Esophagus squamous epithelium (tissue), 5 donors: Measurements from ENCODE around the gene UGT1A10. TPM values are rescaled to one million over a fixed set of nuclear protein-coding genes. Genes with fewer than 3 reads are reported as not detected.
"Not testable (repeated sequence)": the region's sequence is repeated elsewhere in the genome, so short reads cannot be mapped to it uniquely, and the experiment has no call there.

Source experiments
- DNase-seq: peaks from one replicate; lab custom pipeline; 2025; lab: John Stamatoyannopoulos, UW
- H3K27ac ChIP-seq, 4 donors: fragments of 200-600 bp; sonication (generic); one replicate each; pipeline ENCODE4 v1.5.1; 2016 to 2019; ENCODE audit warnings: mild to moderate bottlenecking in 1 of 4
- H3K27me3 ChIP-seq, 4 donors: fragments of 200-600 bp; sonication (generic); 1 replicate in 3 of 4; 2 replicates in 1 of 4; pipeline versions ENCODE4 v1.5.1 to v1.6.0; 2017 to 2021; ENCODE audit warnings: antibody characterized with exemption in 1 of 4
- H3K36me3 ChIP-seq, 3 donors: fragments of 200-600 bp; sonication (generic); one replicate each; pipeline ENCODE4 v1.5.1; 2016 to 2019
- H3K4me1 ChIP-seq, 3 donors: fragments of 200-600 bp; sonication (generic); one replicate each; pipeline ENCODE4 v1.5.1; 2017 to 2019
- H3K4me3 ChIP-seq, 4 donors: fragments of 200-600 bp; sonication (generic); 1 replicate in 3 of 4; 2 replicates in 1 of 4; pipeline ENCODE4 v1.5.1; 2016 to 2019; ENCODE audit warnings: mild to moderate bottlenecking in 2 of 4, moderate library complexity in 1 of 4
- H3K9me3 ChIP-seq, 3 donors: fragments of 200-600 bp; sonication (generic); one replicate each; pipeline ENCODE4 v1.5.1; 2016 to 2019
- CTCF ChIP-seq, 6 experiments: fragments of 450-650 bp in 4 of 6; fragments of 200-600 bp in 2 of 6; sonication (generic) in 2 of 6; IDR thresholded peaks; one replicate each; pipeline ENCODE4 v1.5.1; 2016 to 2019; ENCODE audit warnings: antibody characterized with exemption in 6 of 6, mild to moderate bottlenecking in 4 of 6, moderate library complexity in 4 of 6
- POLR2A ChIP-seq, 4 donors: fragments of 450-650 bp; IDR thresholded peaks; one replicate each; pipeline ENCODE4 v1.6.1; 2017; ENCODE audit warnings: antibody characterized with exemption in 4 of 4, mild to moderate bottlenecking in 4 of 4, moderate library complexity in 3 of 4
- WGBS, 2 donors: methylation state at CpG; one replicate each; pipeline ENCODE4 v1.1.5; 2018; 5-methylcytosine and 5-hydroxymethylcytosine counted together
- intact Hi-C: fragments of 100-400 bp; cut with DNase I; formaldehyde crosslinking; loops from one replicate; pipeline ENCODE4 v1.15.0; 2022
- total RNA-seq, 4 donors: library from RNA; depleted of rRNA; stranded (reverse); fragments of >200 nt; gene quantifications; one replicate each; pipeline ENCODE4 v1.1.0, GENCODE V29; 2016
- donor health status: DM: yes; HTN: yes; CAD: no.

UGT1A10 gene
- 10 to 100 TPM; 12.4 to 45.0 (median 23.9) TPM for total RNA-seq

GRCh38 chr2:233636306-233636705, at the start of gene UGT1A10:
UGT1A10 (plus strand) TSS chr2:233636448; CDS start chr2:233636523, 75 bp downstream.
- intact Hi-C loops, DNase-seq, H3K36me3 ChIP-seq, H3K4me1 ChIP-seq, H3K9me3 ChIP-seq, H3K27me3 ChIP-seq: not testable (repeated sequence)
- peak within 1 kb of the TSS; percentile 11 to 32 (median 16) for H3K4me3 ChIP-seq
- WGBS, 2 donors: 67 to 74% methylated on average over 5 to 8 of the region's 10 CpGs
- peak within 1 kb of the TSS in 2 of 4 donors; percentile 13 to 36 for H3K27ac ChIP-seq

DNA sequence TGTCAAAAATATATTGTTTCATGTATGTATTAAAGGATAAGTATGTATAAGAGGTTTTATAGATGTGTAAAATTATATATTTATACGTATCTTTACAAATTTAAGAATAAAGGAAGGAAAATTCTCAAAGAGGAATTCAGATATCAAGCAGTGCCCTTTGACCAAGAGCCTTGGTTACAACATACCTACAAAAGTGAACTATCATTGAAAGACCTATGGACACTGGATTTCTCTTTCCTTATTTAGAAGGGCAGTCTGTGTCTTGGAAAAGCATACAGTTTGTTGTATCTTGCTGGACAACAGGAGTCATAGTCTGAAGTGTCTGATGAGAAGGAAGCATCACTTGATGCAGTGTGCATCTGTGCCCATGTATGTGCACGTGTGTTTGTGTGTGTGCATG, 47.8 kb upstream of the UGT1A10 start:
- no peaks in the 10 kb centered on the region for H3K9me3 ChIP-seq
- intact Hi-C loops: no loop called here
- no peak overlapping the region for H3K27ac ChIP-seq
- no peak overlapping the region for H3K4me3 ChIP-seq
- DNase-seq: no peak
- H3K27me3 ChIP-seq: peaks cover 0 to 3% (median 0%) of the 10 kb centered on the region in 4 donors
- WGBS, 2 donors: 89 to 93% methylated on average over 2 of the region's 2 CpGs
- TF ChIP-seq CTCF (IDR thresholded peaks at IDR 0.05): no peak
- no peak for TF ChIP-seq POLR2A (IDR thresholded peaks at IDR 0.05)
- no peaks in the 10 kb centered on the region for H3K4me1 ChIP-seq
- H3K36me3 ChIP-seq: no peaks in the 10 kb centered on the region

DNA sequence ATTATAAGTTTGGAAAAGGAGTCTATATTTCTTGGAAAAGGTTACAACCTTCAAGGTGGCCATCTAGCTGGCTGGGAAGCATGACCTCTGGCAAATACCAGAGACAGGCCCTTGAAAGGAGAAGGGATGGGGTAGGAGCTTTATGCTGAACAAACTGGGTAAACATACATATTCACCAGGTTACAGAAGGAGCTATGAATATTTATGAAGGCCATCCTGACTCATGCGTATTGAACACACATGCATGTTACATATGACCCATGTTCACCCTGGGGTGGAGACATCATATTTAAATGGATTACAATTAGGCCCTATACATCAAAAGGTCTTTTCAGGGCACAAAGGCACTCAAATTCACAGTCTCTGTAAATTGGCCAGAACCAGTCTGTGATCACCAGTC, 43.5 kb upstream of the UGT1A10 start:
- WGBS, 2 donors: 100% methylated on average over 1 of the region's 1 CpG
- DNase-seq, H3K27me3 ChIP-seq, H3K36me3 ChIP-seq, H3K27ac ChIP-seq, intact Hi-C loops, H3K4me3 ChIP-seq, H3K9me3 ChIP-seq: not testable (repeated sequence)
- peaks cover 0 to 20% (median 0%) of the 10 kb centered on the region in 3 donors for H3K4me1 ChIP-seq

DNA sequence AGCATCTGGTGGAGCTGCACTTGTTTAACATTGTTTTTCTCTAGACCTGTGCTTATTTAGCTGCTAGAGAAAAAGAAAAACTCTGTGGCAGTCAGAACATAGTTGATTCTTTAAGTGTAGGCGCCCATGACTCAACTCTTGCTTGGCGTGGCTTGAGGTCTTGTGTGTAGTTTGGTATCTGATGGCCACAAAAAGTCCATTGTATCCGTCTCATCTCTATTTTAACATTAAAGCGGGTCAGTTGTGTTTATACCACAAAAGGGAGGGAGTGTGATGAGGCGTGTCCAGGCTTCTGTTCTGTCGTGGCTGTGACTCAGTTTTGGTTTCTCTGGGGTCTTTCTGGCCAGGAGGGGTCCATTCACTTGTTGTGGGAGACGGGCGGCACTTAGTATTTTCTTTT, 43.0 kb upstream of the UGT1A10 start:
- Histone ChIP-seq H3K4me3 (no peak overlapping the region), H3K27me3 (no peaks in the 10 kb centered on the region), H3K36me3 (no peaks in the 10 kb centered on the region), H3K9me3 (no peaks in the 10 kb centered on the region), H3K4me1 (peaks cover 0 to 25% (median 0%) of the 10 kb centered on the region in 3 donors), H3K27ac (no peak overlapping the region)
- intact Hi-C loops: no loop called here
- TF ChIP-seq CTCF (IDR thresholded peaks at IDR 0.05) (no peak), POLR2A (IDR thresholded peaks at IDR 0.05) (no peak)
- no peak for DNase-seq
- 73 to 86% methylated on average over 8 of the region's 8 CpGs for WGBS, 2 donors

- peaks cover 0 to 4% (median 0%) of the 10 kb centered on the region in 4 donors for H3K27me3 ChIP-seq
- H3K4me1 ChIP-seq: peaks cover 0 to 26% (median 0%) of the 10 kb centered on the region in 3 donors
- H3K9me3 ChIP-seq: peaks cover 0 to under 1% (median 0%) of the 10 kb centered on the region in 3 donors
- H3K27ac ChIP-seq: no peak overlapping the region
- intact Hi-C loops: no loop called here
- H3K36me3 ChIP-seq: no peaks in the 10 kb centered on the region
- WGBS, 2 donors: 50 to 56% methylated on average over 1 of the region's 1 CpG
- no peak overlapping the region for H3K4me3 ChIP-seq
- DNase-seq: no peak
- TF ChIP-seq CTCF (IDR thresholded peaks at IDR 0.05): no peak
- no peak for TF ChIP-seq POLR2A (IDR thresholded peaks at IDR 0.05)
Observed at GRCh38 chr2:233597522-233597921, 38.7 kb upstream of the UGT1A10 start.

DNA sequence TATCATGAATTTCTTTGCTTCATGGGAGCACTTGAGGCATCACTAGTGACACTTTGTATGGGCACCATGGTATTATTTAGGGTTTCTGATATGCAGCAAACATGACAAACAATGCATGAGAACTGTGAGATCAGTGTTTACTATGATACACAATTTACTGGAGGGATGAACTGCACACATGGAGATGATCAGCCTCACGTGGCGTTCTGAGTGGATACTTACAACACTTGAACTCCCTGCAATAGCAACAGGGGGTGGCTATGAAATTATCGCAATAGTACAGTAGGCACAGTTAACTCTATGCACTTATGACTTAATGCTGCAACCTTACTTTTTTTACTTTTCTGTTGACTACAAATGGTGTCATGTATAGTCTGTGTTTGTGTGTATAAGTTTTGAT, 37.3 kb upstream of the UGT1A10 start:
- H3K9me3 ChIP-seq: peaks cover 0 to 6% (median 0%) of the 10 kb centered on the region in 3 donors
- no peak overlapping the region for H3K27ac ChIP-seq
- no peak for DNase-seq
- peaks cover 0 to 10% (median 0%) of the 10 kb centered on the region in 4 donors for H3K27me3 ChIP-seq
- TF ChIP-seq CTCF (IDR thresholded peaks at IDR 0.05) (no peak), POLR2A (IDR thresholded peaks at IDR 0.05) (no peak)
- H3K4me1 ChIP-seq: peaks cover 0 to 26% (median 0%) of the 10 kb centered on the region in 3 donors
- no peaks in the 10 kb centered on the region for H3K36me3 ChIP-seq
- intact Hi-C loops: no loop called here
- H3K4me3 ChIP-seq: no peak overlapping the region
- 86 to 96% methylated on average over 3 of the region's 3 CpGs for WGBS, 2 donors
